Measurements from ENCODE around the gene IDI2.

The IDI2 gene

GRCh38 chr10:974785-975074 lies 50.9 kb downstream of the IDI2 start:
- DNase-seq (ENCODE audit: low read depth in 1 of 2, low spot score in 1 of 2): no peak
- TF ChIP-seq CTCF (IDR thresholded peaks at IDR 0.05; ENCODE audit: insufficient read depth, low read length) (no peak), GABPA (IDR thresholded peaks at IDR 0.05; ENCODE audit: low read depth) (no peak), SPI1 (IDR thresholded peaks at IDR 0.05; ENCODE audit: borderline replicate concordance, low read depth) (no peak), POLR2AphosphoS5 (IDR thresholded peaks at IDR 0.05; ENCODE audit: low read depth) (no peak), REST (IDR thresholded peaks at IDR 0.05; ENCODE audit: insufficient replicate concordance, low read depth) (no peak)
- no peak overlapping the region for H3K27ac ChIP-seq (replicated peaks)
- no peak overlapping the region for H3K4me3 ChIP-seq (replicated peaks; ENCODE audit: insufficient read depth, low read length)
- H3K27me3 ChIP-seq (ENCODE audit: insufficient read depth, poor library complexity, severe bottlenecking): no peaks in the 10 kb centered on the region

- no peaks in the 10 kb centered on the region for H3K27me3 ChIP-seq (ENCODE audit: insufficient read depth, poor library complexity, severe bottlenecking)
- H3K4me3 ChIP-seq (replicated peaks; ENCODE audit: insufficient read depth, low read length): no peak overlapping the region
- TF ChIP-seq CTCF (IDR thresholded peaks at IDR 0.05; ENCODE audit: insufficient read depth, low read length) (no peak), SPI1 (IDR thresholded peaks at IDR 0.05; ENCODE audit: borderline replicate concordance, low read depth) (no peak), GABPA (IDR thresholded peaks at IDR 0.05; ENCODE audit: low read depth) (no peak), POLR2AphosphoS5 (IDR thresholded peaks at IDR 0.05; ENCODE audit: low read depth) (no peak), REST (IDR thresholded peaks at IDR 0.05; ENCODE audit: insufficient replicate concordance, low read depth) (no peak)
- H3K27ac ChIP-seq (replicated peaks): no peak overlapping the region
- no peak for DNase-seq (ENCODE audit: low read depth in 1 of 2, low spot score in 1 of 2)
Measured at GRCh38 chr10:974038-974784, 51.4 kb downstream of the IDI2 start.

- Histone ChIP-seq H3K27ac (replicated peaks) (no peak overlapping the region), H3K4me3 (replicated peaks; ENCODE audit: insufficient read depth, low read length) (no peak overlapping the region), H3K27me3 (ENCODE audit: insufficient read depth, poor library complexity, severe bottlenecking) (no peaks in the 10 kb centered on the region)
- no peak for DNase-seq (ENCODE audit: low read depth in 1 of 2, low spot score in 1 of 2)
- TF ChIP-seq REST (IDR thresholded peaks at IDR 0.05; ENCODE audit: insufficient replicate concordance, low read depth): no peak
- TF ChIP-seq POLR2AphosphoS5 (IDR thresholded peaks at IDR 0.05; ENCODE audit: low read depth): no peak
- no peak for TF ChIP-seq GABPA (IDR thresholded peaks at IDR 0.05; ENCODE audit: low read depth)
- no peak for TF ChIP-seq CTCF (IDR thresholded peaks at IDR 0.05; ENCODE audit: insufficient read depth, low read length)
- no peak for TF ChIP-seq SPI1 (IDR thresholded peaks at IDR 0.05; ENCODE audit: borderline replicate concordance, low read depth)
Measured at GRCh38 chr10:972763-973162, 52.9 kb downstream of the IDI2 start.
